ENCODE results near the gene GOLGA8M.
"Not testable (repeated sequence)": the region's sequence is repeated elsewhere in the genome, so short reads cannot be mapped to it uniquely, and the experiment has no call there.

The GOLGA8M gene

GRCh38 chr15:28712270-28712669 lies at the start of gene GOLGA8M:
GOLGA8M (minus strand) TSS chr15:28712421; CDS start chr15:28712323, 98 bp downstream.
- DNase-seq (ENCODE audit: low read depth) = not testable (repeated sequence)

- not testable (repeated sequence) for DNase-seq (ENCODE audit: low read depth)
Observed at GRCh38 chr15:28742890-28743289, 30.7 kb upstream of the GOLGA8M start.

- DNase-seq (ENCODE audit: low read depth) = not testable (repeated sequence)
Observed at GRCh38 chr15:28738590-28739292, 26.5 kb upstream of the GOLGA8M start.

- not testable (repeated sequence) for DNase-seq (ENCODE audit: low read depth)
Observed at GRCh38 chr15:28738200-28738561, 26.0 kb upstream of the GOLGA8M start.

GRCh38 chr15:28737521-28738199 lies 25.4 kb upstream of the GOLGA8M start:
- peak; percentile 23 for DNase-seq (ENCODE audit: low read depth)

GRCh38 chr15:28728061-28728460 lies 15.8 kb upstream of the GOLGA8M start:
- not testable (repeated sequence) for DNase-seq (ENCODE audit: low read depth)

- not testable (repeated sequence) for DNase-seq (ENCODE audit: low read depth)
Observed at GRCh38 chr15:28727026-28727425, 14.8 kb upstream of the GOLGA8M start.

- no peak for DNase-seq (ENCODE audit: low read depth)
Observed at GRCh38 chr15:28726102-28726501, 13.9 kb upstream of the GOLGA8M start.

GRCh38 chr15:28725556-28725955 lies 13.3 kb upstream of the GOLGA8M start:
- no peak for DNase-seq (ENCODE audit: low read depth)

- not testable (repeated sequence) for DNase-seq (ENCODE audit: low read depth)
Observed at GRCh38 chr15:28723986-28724385, 11.8 kb upstream of the GOLGA8M start.

- not testable (repeated sequence) for DNase-seq (ENCODE audit: low read depth)
Observed at GRCh38 chr15:28719626-28720025, 7.4 kb upstream of the GOLGA8M start.

- not testable (repeated sequence) for DNase-seq (ENCODE audit: low read depth)
Observed at GRCh38 chr15:28718576-28718975, 6.4 kb upstream of the GOLGA8M start.

- not testable (repeated sequence) for DNase-seq (ENCODE audit: low read depth)
Observed at GRCh38 chr15:28714176-28714575, 2.0 kb upstream of the GOLGA8M start.

GRCh38 chr15:28703927-28704326 lies 8.3 kb downstream of the GOLGA8M start:
- DNase-seq (ENCODE audit: low read depth) = not testable (repeated sequence)

- not testable (repeated sequence) for DNase-seq (ENCODE audit: low read depth)
Observed at GRCh38 chr15:28702427-28702826, 9.8 kb downstream of the GOLGA8M start.

GRCh38 chr15:28694006-28694751 lies 18.0 kb downstream of the GOLGA8M start:
- DNase-seq (ENCODE audit: low read depth) = not testable (repeated sequence)

GRCh38 chr15:28693021-28693420 lies 19.2 kb downstream of the GOLGA8M start:
- not testable (repeated sequence) for DNase-seq (ENCODE audit: low read depth)

- DNase-seq (ENCODE audit: low read depth) = not testable (repeated sequence)
Observed at GRCh38 chr15:28673533-28673932, 38.7 kb downstream of the GOLGA8M start.

- DNase-seq (ENCODE audit: low read depth) = not testable (repeated sequence)
Observed at GRCh38 chr15:28672122-28672521, 40.1 kb downstream of the GOLGA8M start.

GRCh38 chr15:28666402-28666801 lies 45.8 kb downstream of the GOLGA8M start:
- DNase-seq (ENCODE audit: low read depth) = not testable (repeated sequence)

- DNase-seq (ENCODE audit: low read depth) = not testable (repeated sequence)
Observed at GRCh38 chr15:28664575-28664974, 47.6 kb downstream of the GOLGA8M start.

- not testable (repeated sequence) for DNase-seq (ENCODE audit: low read depth)
Observed at GRCh38 chr15:28663717-28664116, 48.5 kb downstream of the GOLGA8M start.

- not testable (repeated sequence) for DNase-seq (ENCODE audit: low read depth)
Observed at GRCh38 chr15:28660750-28661149, 51.5 kb downstream of the GOLGA8M start.
